Measurements from ENCODE around the gene ZNF107. TPM values are rescaled to one million over a fixed set of nuclear protein-coding genes. Genes with fewer than 3 reads are reported as not detected.

The ZNF107 gene
- total and polyA plus RNA-seq, 2 donors (not counting 1 experiment from before 2014, with no cell fraction given) = 22.0 to 70.7 TPM

GRCh38 chr7:64618785-64619456 is 47.0 kb upstream of the ZNF107 start:
- Histone ChIP-seq H3K36me3 (replicated peaks in 1 of 2; ENCODE audit: control extremely low read depth in 1 of 2, control insufficient read depth in 1 of 2, extremely low read depth in 1 of 2, insufficient read depth in 2 of 2, low read length in 1 of 2) (no peaks in the 10 kb centered on the region), H3K27me3 (replicated peaks in 1 of 4; ENCODE audit: control extremely low read depth in 1 of 4, control insufficient read depth in 3 of 4, insufficient read depth in 4 of 4, low read length in 3 of 4) (no peaks in the 10 kb centered on the region), H3K9me3 (ENCODE audit: control extremely low read depth in 1 of 3, control insufficient read depth in 2 of 3, insufficient read depth in 1 of 3, low read length in 2 of 3) (peaks cover 3 to 29% (median 11%) of the 10 kb centered on the region in 3 donors), H2AFZ (ENCODE audit: insufficient read depth, low read depth, low read length, poor library complexity, severe bottlenecking) (no peak overlapping the region), H4K20me1 (ENCODE audit: control insufficient read depth, insufficient read depth, low read length, poor library complexity, severe bottlenecking) (no peaks in the 10 kb centered on the region), H3K4me1 (ENCODE audit: control insufficient read depth in 2 of 2, insufficient read depth in 2 of 2, low read length in 2 of 2) (no peaks in the 10 kb centered on the region), H3K79me2 (ENCODE audit: control insufficient read depth, insufficient read depth, low read length) (no peaks in the 10 kb centered on the region), H3K9ac (ENCODE audit: low read length) (no peak overlapping the region), H3K4me3 (ENCODE audit: control extremely low read depth in 1 of 5, extremely low read depth in 1 of 5, insufficient read depth in 1 of 5, low read depth in 2 of 5, low read length in 4 of 5) (no peak overlapping the region), H3K27ac (ENCODE audit: low read length in 2 of 2) (no peak overlapping the region), H3K4me2 (replicated peaks; ENCODE audit: low read depth, low read length, poor library complexity, severe bottlenecking) (no peak overlapping the region)
- Mint-ChIP-seq H3K4me1 (peaks cover 1% of the 10 kb centered on the region), H3K27me3 (no peaks in the 10 kb centered on the region), H3K27ac (no peak overlapping the region), H3K9me3 (ENCODE audit: insufficient read depth) (no peaks in the 10 kb centered on the region), H3K4me3 (no peak overlapping the region)
- no peak for ATAC-seq (ENCODE audit: low read depth)
- intact Hi-C loops (cut with micrococcal nuclease) = loop anchor here (2.0 kb wide), 1 partner anchor 298 kb away; no protein-coding TSS in a partner anchor
- ChIA-PET CTCF (interaction anchor here (0.6 to 3.5 kb wide), 3 partner anchors 298 to 891 kb away, joined by 3 to 21 read pairs (median 3); no protein-coding TSS in a partner anchor), POLR2A (no interaction called here)
- 17% methylated on average over 1 of the region's 6 CpGs for WGBS (ENCODE audit: insufficient coverage)
- TF ChIP-seq EZH2 (IDR thresholded peaks at IDR 0.05; ENCODE audit: borderline replicate concordance, insufficient read depth, low read depth, low read length, poor library complexity, severe bottlenecking) (no peak), CTCF (IDR thresholded peaks at IDR 0.05) (peak; percentile 82)
- DNase-seq = peak; percentile 68

GRCh38 chr7:64619705-64620104 is 46.2 kb upstream of the ZNF107 start:
- H3K27me3 Mint-ChIP-seq = no peaks in the 10 kb centered on the region
- ChIA-PET CTCF (interaction anchor here (0.6 to 3.5 kb wide), 5 partner anchors 9 to 890 kb away, joined by 3 to 21 read pairs (median 3); no protein-coding TSS in a partner anchor), POLR2A (no interaction called here)
- H3K4me1 Mint-ChIP-seq = peaks cover 1% of the 10 kb centered on the region
- Histone ChIP-seq H4K20me1 (ENCODE audit: control insufficient read depth, insufficient read depth, low read length, poor library complexity, severe bottlenecking) (no peaks in the 10 kb centered on the region), H3K27me3 (replicated peaks in 1 of 4; ENCODE audit: control extremely low read depth in 1 of 4, control insufficient read depth in 3 of 4, insufficient read depth in 4 of 4, low read length in 3 of 4) (no peaks in the 10 kb centered on the region), H3K79me2 (ENCODE audit: control insufficient read depth, insufficient read depth, low read length) (no peaks in the 10 kb centered on the region), H3K9ac (ENCODE audit: low read length) (no peak overlapping the region), H3K27ac (ENCODE audit: low read length in 2 of 2) (no peak overlapping the region), H3K9me3 (ENCODE audit: control extremely low read depth in 1 of 3, control insufficient read depth in 2 of 3, insufficient read depth in 1 of 3, low read length in 2 of 3) (peaks cover 3 to 29% (median 11%) of the 10 kb centered on the region in 3 donors), H3K36me3 (replicated peaks in 1 of 2; ENCODE audit: control extremely low read depth in 1 of 2, control insufficient read depth in 1 of 2, extremely low read depth in 1 of 2, insufficient read depth in 2 of 2, low read length in 1 of 2) (no peaks in the 10 kb centered on the region), H3K4me2 (replicated peaks; ENCODE audit: low read depth, low read length, poor library complexity, severe bottlenecking) (no peak overlapping the region), H3K4me1 (ENCODE audit: control insufficient read depth in 2 of 2, insufficient read depth in 2 of 2, low read length in 2 of 2) (no peaks in the 10 kb centered on the region), H3K4me3 (ENCODE audit: control extremely low read depth in 1 of 5, extremely low read depth in 1 of 5, insufficient read depth in 1 of 5, low read depth in 2 of 5, low read length in 4 of 5) (no peak overlapping the region), H2AFZ (ENCODE audit: insufficient read depth, low read depth, low read length, poor library complexity, severe bottlenecking) (no peak overlapping the region)
- no peaks in the 10 kb centered on the region for H3K9me3 Mint-ChIP-seq (ENCODE audit: insufficient read depth)
- ATAC-seq (ENCODE audit: low read depth) = no peak
- no peak overlapping the region for H3K4me3 Mint-ChIP-seq
- no peak overlapping the region for H3K27ac Mint-ChIP-seq
- DNase-seq = no peak
- TF ChIP-seq CTCF (IDR thresholded peaks at IDR 0.05) = no peak
- no peak for TF ChIP-seq EZH2 (IDR thresholded peaks at IDR 0.05; ENCODE audit: borderline replicate concordance, insufficient read depth, low read depth, low read length, poor library complexity, severe bottlenecking)
- WGBS (ENCODE audit: insufficient coverage) = no CpG with 5 or more reads among the region's 1 CpG
- intact Hi-C loops (cut with micrococcal nuclease) = loop anchor here (2.0 to 10.0 kb wide), 2 partner anchors 299 to 565 kb away; no protein-coding TSS in a partner anchor

All from B cell (primary cell).